ENCODE data around the gene PDGFRA. TPM values are rescaled to one million over a fixed set of nuclear protein-coding genes. Genes with fewer than 3 reads are reported as not detected.

Gene PDGFRA
- total RNA-seq, 1 experiment from 2014 or later = 6.8 TPM

DNA sequence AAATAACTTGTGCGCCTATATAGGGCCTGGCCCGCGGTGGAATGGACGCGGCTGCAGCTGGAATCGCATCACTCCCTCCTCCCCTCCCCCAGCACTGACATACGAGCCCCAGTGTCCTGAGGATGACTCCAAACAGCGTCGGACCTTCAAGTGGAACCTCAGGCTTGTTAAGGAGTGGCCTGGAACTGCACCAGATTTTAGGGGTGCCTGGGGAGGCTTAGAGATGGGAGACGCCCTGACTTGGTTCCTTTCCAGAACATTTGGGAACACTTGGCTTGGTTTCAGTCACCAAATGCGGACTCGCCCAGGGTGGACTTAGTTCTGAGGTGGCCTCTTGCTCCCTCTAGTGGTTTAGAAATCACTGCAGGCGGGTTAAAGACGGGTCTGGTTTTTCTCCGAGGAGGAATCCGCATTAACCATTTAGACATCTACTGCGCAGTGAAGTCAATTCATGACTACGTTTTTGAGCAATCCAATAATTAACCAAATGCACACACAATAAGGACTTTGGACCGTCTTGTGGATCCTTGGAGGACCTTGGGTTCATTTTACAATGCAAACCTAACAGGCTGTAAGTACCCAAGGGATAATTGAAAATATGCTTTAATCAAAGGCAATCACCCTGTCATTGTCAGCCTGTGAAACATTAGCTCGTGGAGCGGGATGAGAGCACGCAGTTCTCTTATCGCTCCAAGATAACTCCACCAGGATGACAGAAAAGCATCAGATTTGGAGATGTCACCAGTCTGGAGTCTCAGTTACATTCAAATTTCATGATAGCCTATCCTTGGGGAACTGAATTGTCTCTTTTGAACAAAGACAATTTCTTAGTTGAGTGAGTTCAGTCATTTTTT lies 11.2 kb upstream of the PDGFRA start:
- Histone ChIP-seq H3K4me2 (ENCODE audit: insufficient read depth, insufficient read length, low read length) (peak overlapping the region; percentile 17), H3K14ac (ENCODE audit: insufficient read depth, low read length) (no peak overlapping the region), H2BK20ac (ENCODE audit: low read depth, low read length, poor library complexity, severe bottlenecking) (no peak overlapping the region), H4K91ac (ENCODE audit: insufficient read length, low read depth, low read length) (no peak overlapping the region), H4K5ac (ENCODE audit: insufficient read length, low read depth, low read length) (no peak overlapping the region), H3K18ac (ENCODE audit: insufficient read length, low read depth, low read length) (no peak overlapping the region), H2AK5ac (ENCODE audit: insufficient read length, low read length) (no peak overlapping the region), H3K27ac (ENCODE audit: insufficient read length, low read depth, low read length) (no peak overlapping the region), H4K20me1 (ENCODE audit: control insufficient read depth, insufficient read depth, insufficient read length) (no peaks in the 10 kb centered on the region), H4K8ac (replicated peaks; ENCODE audit: insufficient read length, low read depth, low read length) (no peak overlapping the region), H2BK5ac (ENCODE audit: insufficient read length, low read length) (no peak overlapping the region), H3K56ac (ENCODE audit: insufficient read length, low read depth, low read length) (no peak overlapping the region), H3K4me1 (ENCODE audit: insufficient read depth, low read length) (no peaks in the 10 kb centered on the region), H3K23ac (ENCODE audit: insufficient read length, low read depth, low read length) (no peak overlapping the region), H2BK12ac (ENCODE audit: insufficient read length, low read depth, low read length) (no peak overlapping the region), H2BK120ac (ENCODE audit: low read depth, low read length, poor library complexity, severe bottlenecking) (no peak overlapping the region), H3K79me2 (ENCODE audit: insufficient read depth, low read length) (no peaks in the 10 kb centered on the region), H3K79me1 (ENCODE audit: insufficient read depth, low read depth, low read length, poor library complexity, severe bottlenecking) (no peaks in the 10 kb centered on the region), H2BK15ac (ENCODE audit: low read depth, low read length) (no peak overlapping the region), H3T11ph (ENCODE audit: low read length) (no peak overlapping the region), H3K4ac (ENCODE audit: low read depth, low read length) (no peak overlapping the region), H3K23me2 (ENCODE audit: insufficient read length, low read depth, low read length, poor library complexity, severe bottlenecking) (peaks cover 2% of the 10 kb centered on the region), H3K9ac (ENCODE audit: extremely low read depth, insufficient read length, low read length) (no peak overlapping the region), H3K9me3 (ENCODE audit: control insufficient read depth, low read depth, low read length) (no peaks in the 10 kb centered on the region), H3K27me3 (ENCODE audit: insufficient read depth, low read length) (peaks cover 13% of the 10 kb centered on the region; the same call in 1 of the 2 replicates), H2AFZ (ENCODE audit: low read length) (no peak overlapping the region)
- Mint-ChIP-seq H3K4me3 (peak overlapping the region; percentile 51 to 74), H3K27me3 (ENCODE audit: low read depth) (peaks cover 64% of the 10 kb centered on the region), H3K27ac (no peak overlapping the region), H3K4me1 (peaks cover 5 to 9% of the 10 kb centered on the region in 2 experiments), H3K9me3 (no peaks in the 10 kb centered on the region; a peak in 1 of 5 replicates), H3K36me3 (ENCODE audit: insufficient read depth in 1 of 3, low read depth in 3 of 3) (no peaks in the 10 kb centered on the region)
- TF ChIP-seq, protein P1, sequence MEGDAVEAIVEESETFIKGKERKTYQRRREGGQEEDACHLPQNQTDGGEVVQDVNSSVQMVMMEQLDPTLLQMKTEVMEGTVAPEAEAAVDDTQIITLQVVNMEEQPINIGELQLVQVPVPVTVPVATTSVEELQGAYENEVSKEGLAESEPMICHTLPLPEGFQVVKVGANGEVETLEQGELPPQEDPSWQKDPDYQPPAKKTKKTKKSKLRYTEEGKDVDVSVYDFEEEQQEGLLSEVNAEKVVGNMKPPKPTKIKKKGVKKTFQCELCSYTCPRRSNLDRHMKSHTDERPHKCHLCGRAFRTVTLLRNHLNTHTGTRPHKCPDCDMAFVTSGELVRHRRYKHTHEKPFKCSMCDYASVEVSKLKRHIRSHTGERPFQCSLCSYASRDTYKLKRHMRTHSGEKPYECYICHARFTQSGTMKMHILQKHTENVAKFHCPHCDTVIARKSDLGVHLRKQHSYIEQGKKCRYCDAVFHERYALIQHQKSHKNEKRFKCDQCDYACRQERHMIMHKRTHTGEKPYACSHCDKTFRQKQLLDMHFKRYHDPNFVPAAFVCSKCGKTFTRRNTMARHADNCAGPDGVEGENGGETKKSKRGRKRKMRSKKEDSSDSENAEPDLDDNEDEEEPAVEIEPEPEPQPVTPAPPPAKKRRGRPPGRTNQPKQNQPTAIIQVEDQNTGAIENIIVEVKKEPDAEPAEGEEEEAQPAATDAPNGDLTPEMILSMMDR (conservative IDR thresholded peaks at IDR 0.05) = peak; percentile 93
- WGBS (ENCODE audit: extremely low coverage, insufficient read length, low lambda C conversion rate) = no CpG with 5 or more reads among the region's 23 CpGs
- DNase-seq = peak; percentile 82
